Anterior cingulate cortex (tissue), 58 donors: ENCODE measurements around the gene PROM1.

ENCODE experiments used
- DNase-seq, 58 donors: peaks; one replicate each; lab custom pipeline; 2025; lab: John Stamatoyannopoulos, UW

PROM1 gene

GRCh38 chr4:16029886-16030285, 53.9 kb downstream of the PROM1 start:
- DNase-seq: no peak

- no peak for DNase-seq
These were observed 54.6 kb downstream of the PROM1 start for GRCh38 chr4:16029262-16029661.

GRCh38 chr4:16027626-16028025, 56.2 kb downstream of the PROM1 start:
- DNase-seq: no peak

- no peak for DNase-seq
These were observed 56.7 kb downstream of the PROM1 start for GRCh38 chr4:16027114-16027513.

GRCh38 chr4:16026160-16026761, 57.6 kb downstream of the PROM1 start:
- DNase-seq: peak in 6 of 58 donors; percentile 3 to 52 (median 14)

- no peak for DNase-seq
These were observed 58.6 kb downstream of the PROM1 start for GRCh38 chr4:16025268-16025667.

GRCh38 chr4:16023776-16024408, 59.9 kb downstream of the PROM1 start:
- DNase-seq: no peak

GRCh38 chr4:16021804-16022560, 61.8 kb downstream of the PROM1 start:
- DNase-seq: no peak

GRCh38 chr4:16019649-16020048, 64.2 kb downstream of the PROM1 start:
- DNase-seq: no peak

- no peak for DNase-seq
These were observed 65.0 kb downstream of the PROM1 start for GRCh38 chr4:16018841-16019240.

GRCh38 chr4:16018061-16018676, 65.7 kb downstream of the PROM1 start:
- DNase-seq: no peak

- DNase-seq: no peak
These were observed 67.3 kb downstream of the PROM1 start for GRCh38 chr4:16016536-16016935.

GRCh38 chr4:16011173-16011572, 72.7 kb downstream of the PROM1 start:
- DNase-seq: no peak

GRCh38 chr4:16009153-16009552, 74.7 kb downstream of the PROM1 start:
- no peak for DNase-seq

GRCh38 chr4:16007471-16008095, 76.2 kb downstream of the PROM1 start:
- DNase-seq: no peak

- DNase-seq: peak in 1 of 58 donors; percentile 5
These were observed 76.9 kb downstream of the PROM1 start for GRCh38 chr4:16006771-16007446.

- DNase-seq: no peak
These were observed 78.1 kb downstream of the PROM1 start for GRCh38 chr4:16005676-16006075.

GRCh38 chr4:16001484-16001858, 82.4 kb downstream of the PROM1 start:
- DNase-seq: peak in 54 of 58 donors; percentile 7 to 80 (median 48)

- DNase-seq: no peak
These were observed 82.9 kb downstream of the PROM1 start for GRCh38 chr4:16000708-16001483.
